Effector CD8-positive, alpha-beta T cell (primary cell): ENCODE results near the gene GUCY1A1.

Experiments
- DNase-seq: peaks from one replicate; lab custom pipeline; 2025; lab: John Stamatoyannopoulos, UW

GUCY1A1 gene

GRCh38 chr4:155659176-155659575 is 7.5 kb upstream of the GUCY1A1 start:
- no peak for DNase-seq

DNA sequence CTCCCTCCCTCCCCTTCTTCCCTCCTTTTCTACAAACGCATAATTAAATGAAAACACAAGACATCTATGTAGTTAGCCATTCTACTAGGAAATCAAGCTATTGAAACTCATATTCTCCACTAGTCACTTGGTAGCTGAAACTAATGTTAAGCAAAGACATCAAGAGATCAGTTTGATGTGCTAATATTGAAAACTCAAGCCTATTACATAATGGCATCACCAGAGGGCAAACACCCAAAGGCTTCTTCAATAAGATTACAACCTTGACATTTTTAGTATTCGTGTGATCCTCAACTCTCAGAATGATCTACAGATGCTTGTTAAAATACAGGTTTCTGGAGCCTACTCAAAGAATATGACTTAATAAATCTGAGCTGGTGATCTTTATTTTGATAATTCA is 6.2 kb upstream of the GUCY1A1 start:
- DNase-seq, result no peak

- DNase-seq, result no peak
Measured at GRCh38 chr4:155665054-155665453, 1.6 kb upstream of the GUCY1A1 start.

DNA sequence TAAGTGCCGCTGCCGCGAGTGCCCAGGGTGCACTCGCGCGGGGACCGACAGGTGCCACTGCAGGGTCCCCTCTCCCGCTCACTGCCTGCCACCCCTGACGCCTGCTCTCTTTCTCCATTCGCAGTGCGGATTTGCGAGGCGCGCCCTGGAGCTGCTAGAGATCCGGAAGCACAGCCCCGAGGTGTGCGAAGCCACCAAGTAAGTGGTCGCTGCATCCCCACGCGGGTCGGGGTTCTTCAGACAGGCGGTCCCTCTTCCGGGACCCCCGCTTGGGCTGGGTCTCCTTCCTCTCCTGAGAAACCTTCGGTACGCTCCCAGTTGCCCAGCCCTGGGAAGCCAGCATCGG is 547 bp downstream of the GUCY1A1 start:
- no peak for DNase-seq

DNA sequence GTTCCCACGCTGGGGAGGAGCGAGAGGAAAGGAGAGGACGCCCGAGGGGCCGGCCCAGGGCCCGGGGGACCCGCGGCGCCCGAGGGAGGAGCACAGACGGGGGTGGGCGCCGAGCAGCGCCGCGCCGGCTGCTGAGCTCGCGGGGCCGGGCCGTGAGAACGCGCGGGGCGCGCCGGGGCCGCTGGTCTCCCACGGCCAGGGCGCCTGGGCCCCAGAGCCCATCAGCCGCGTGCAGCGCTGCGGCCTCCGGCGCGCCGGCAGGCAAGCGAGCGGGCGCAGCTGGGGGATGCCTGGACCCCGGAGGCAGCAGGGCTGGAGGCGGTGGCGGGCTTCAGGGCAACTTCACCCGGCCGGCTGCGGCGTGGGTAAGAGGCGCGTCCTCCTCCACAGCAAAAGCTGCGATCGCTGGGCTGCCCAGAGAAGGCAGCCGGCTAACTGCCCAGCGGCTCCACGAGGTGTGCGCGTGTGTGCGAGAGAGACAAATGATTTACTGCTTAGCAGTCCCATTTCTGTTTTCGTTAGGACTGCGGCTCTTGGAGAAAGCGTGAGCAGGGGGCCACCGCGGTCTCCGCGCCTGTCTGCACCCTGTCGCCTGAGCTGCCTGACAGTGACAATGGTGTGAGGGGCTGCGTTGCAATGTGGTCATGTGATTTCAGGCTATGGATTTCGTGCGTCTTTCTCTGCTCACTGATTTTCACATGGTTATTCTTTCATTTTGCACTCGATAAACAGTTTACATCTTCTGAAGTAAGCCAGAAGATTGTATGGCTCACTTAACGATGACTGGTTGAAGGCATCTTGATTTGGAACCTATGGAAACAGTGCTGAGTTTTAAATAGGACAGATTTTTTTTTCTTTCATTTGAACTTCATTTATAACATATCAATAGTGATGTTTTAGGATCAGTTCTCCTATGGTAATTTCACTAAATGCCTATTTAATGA is 1.2 kb downstream of the GUCY1A1 start:
- DNase-seq, result no peak

- DNase-seq, result no peak
Measured at GRCh38 chr4:155668707-155669220, 2.1 kb downstream of the GUCY1A1 start.

- no peak for DNase-seq
Measured at GRCh38 chr4:155672342-155672741, 5.7 kb downstream of the GUCY1A1 start.

GRCh38 chr4:155673453-155673979 is 6.9 kb downstream of the GUCY1A1 start:
- no peak for DNase-seq

- DNase-seq, result no peak
Measured at GRCh38 chr4:155674669-155675071, 8.0 kb downstream of the GUCY1A1 start.

DNA sequence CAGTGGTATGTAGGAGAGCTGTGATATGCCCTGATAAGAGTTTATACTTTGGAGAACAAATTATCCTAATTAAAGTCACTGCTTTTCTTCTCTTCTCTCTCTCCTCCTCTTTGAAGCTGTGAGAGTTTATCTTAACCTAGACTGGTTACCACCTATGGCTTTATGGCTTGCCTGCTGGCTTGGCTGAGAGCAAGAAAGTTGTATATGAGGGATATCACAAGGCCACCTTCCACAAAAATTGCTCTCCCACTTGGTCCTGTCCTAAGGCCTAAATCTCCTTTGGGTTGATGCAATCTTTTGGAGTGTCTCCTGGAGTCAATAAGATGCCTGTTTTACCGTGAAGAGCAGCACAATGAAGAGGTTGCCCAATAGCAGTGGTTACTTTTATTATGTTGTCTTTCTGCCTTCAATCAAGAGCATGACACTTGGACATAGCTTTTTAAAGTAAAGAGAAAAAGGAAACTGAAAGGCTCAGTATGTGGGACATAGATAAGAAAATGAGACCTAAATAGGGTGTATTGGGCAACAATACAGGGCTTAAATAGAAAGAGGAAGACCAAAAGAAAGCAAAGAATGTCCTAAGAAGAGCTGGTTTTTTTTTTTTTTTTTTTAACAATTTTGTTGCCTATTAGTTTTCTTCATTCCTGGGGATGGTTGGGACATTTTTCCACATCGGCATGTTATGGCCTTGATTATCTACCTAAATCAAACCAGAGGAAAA is 9.2 kb downstream of the GUCY1A1 start:
- no peak for DNase-seq

DNA sequence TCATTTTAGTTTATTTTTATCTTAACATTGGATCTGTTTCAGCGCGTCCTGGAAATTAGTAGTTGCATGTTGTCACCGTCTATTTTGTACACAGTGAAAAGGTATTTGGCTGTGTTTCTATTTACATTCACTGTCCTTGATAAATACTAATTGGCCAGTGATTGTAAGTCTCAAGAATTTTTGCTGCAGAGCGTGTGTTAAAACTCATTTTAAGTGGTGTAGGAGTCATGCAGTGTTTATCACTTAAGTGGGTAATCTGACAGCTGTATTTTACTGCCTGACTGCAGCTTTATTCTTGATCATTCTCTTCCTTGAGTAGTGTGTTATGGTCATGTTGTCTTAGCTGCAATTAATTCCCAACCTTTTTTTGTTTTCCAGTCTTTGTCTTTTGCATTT is 9.8 kb downstream of the GUCY1A1 start:
- no peak for DNase-seq

- DNase-seq, result no peak
Measured at GRCh38 chr4:155678011-155678410, 11.4 kb downstream of the GUCY1A1 start.

GRCh38 chr4:155679343-155679742 is 12.7 kb downstream of the GUCY1A1 start:
- no peak for DNase-seq

- no peak for DNase-seq
Measured at GRCh38 chr4:155681886-155682285, 15.2 kb downstream of the GUCY1A1 start.

- no peak for DNase-seq
Measured at GRCh38 chr4:155684423-155684822, 17.8 kb downstream of the GUCY1A1 start.

DNA sequence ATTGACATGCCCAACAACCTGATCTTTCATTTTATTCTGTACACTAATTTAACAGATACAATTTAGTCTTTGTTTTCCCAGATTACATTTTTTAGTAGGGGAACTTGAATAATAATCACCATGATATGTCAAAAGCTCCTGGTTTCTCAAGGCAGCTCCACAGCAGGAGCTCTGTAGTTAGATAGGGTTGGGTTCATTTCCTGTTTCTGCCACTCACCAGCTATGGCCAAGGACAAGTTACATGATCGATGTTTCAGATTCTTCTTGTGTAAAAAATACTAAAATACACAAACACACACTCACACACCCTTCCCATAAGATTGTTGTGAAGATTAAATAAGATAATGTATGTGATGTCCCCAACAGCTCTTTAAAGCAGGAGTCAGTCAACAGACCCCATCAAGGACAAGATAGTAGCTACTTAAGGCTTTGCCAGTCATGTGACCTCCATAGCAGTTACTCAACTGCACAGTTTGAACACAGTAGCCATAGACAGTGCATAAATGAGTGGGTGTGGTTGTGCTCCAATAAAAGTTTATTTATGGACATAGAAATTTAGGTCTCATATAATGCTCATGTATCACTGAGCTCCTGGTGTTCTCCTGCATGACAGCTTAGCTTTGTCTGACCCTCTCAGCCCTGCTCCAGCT is 18.4 kb downstream of the GUCY1A1 start:
- no peak for DNase-seq

DNA sequence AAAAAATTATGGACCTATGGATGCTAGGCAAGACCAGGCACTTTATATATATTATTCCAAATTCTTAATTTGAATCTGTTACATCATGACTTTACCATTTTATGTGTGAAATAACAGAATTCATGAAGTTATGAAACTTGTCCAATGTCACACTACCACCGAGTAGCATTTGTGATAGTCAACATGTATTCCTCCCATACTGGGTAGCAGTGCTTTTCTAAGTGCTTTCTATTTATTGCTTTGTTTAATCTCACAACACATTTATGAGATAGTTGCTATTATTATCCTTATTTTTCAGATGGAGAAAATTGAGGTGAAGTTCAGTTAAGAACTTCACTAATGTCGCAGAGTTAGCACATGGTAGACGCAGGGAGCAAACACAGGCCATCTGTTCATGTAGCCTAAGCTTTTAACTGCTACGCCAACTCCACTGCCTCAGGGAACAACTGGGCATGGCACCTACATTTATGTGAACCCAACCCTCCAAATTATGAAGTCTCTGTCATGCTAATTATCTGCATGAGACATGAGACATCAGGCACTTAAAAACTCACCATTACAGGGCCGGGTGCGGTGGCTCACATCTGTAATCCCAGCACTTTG is 20.8 kb downstream of the GUCY1A1 start:
- no peak for DNase-seq

DNA sequence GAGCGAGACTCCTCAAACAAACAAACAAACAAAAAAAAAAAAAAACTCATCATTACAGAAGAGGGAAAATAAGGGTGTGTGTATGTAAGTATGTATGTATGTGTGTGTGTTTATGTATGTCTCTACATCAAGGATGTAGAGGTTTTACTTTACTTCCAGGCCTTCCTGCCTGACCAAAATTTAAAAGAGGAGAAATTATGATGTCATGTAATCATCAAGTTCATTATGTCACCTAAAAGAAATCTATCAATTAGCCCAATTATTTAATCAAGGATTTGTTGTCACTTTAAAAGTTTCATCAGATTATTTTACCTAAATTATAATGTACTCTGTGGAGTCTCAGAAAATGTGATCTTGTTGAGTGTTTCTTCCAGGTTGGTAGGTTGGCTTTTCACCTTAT is 21.6 kb downstream of the GUCY1A1 start:
- no peak for DNase-seq

DNA sequence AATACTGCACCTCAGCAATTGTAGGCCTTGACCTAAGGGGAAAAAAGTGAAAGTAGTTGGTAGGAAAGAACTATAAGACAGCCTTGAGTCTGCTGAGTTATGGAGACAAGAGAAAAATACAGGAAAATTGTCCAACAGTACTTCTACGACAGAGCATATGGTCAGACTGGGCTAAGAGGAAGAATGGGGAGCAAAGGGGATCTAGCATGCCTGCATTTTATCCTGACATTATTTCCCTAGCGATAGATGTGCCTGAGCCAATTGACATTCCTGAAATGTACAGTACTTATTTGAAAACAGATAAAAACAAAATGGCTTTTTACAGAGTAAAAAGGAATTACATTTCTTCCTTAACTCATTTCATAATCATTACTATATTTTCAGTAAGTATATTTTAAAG is 22.2 kb downstream of the GUCY1A1 start:
- DNase-seq, result no peak

DNA sequence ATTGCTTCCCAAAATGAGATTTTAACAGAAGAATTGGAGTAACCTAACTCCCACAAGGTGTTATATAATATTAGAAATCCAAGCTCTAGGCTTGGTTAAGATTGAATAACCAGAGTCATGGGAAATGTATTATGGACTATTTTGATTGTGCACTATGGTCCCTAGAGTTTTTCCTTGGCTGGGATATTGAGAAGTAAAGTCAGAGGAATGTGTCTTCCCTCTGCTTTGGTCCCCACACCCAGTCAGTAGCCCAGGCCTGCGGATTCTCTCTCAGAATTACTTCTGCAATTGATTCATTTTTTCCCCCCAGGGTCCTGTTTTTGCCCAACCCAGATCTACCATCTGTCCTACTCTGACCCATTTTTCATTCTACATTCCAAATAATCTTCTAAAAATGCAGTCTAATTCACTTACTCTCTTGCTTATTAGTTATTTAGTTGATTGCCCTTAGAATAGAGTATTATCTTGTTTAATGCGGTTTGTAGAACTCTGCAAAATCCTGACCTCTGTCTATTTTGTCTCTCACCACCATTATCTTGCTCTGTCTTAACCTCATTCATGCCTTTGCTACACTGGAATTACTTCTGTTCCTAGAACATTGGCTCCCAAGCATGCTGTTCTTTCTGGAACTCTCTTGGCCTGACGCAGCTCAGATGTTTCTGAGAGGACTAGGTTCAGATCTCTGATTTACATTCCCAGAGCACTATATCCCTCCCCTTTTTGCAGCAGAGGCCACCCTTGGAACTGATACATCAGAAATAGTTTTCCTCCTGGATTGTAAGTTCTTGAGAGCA is 23.6 kb downstream of the GUCY1A1 start:
- no peak for DNase-seq

GRCh38 chr4:155692361-155692760 is 25.7 kb downstream of the GUCY1A1 start:
- no peak for DNase-seq
